Neuronal stem cell (in vitro differentiated cells): Measurements from ENCODE around the gene IMMP2L.

Experiments used
- DNase-seq: peaks from one replicate; pipeline ENCODE4 v3.0.0-alpha.2; 2013; ENCODE audit warnings: low spot score
- H2AFZ ChIP-seq: one replicate; pipeline ENCODE4 v1.6.1; 2013; ENCODE audit warnings: mild to moderate bottlenecking, low read length, inconsistent platforms
- H2AK5ac ChIP-seq: 2 replicates; pipeline ENCODE4 v1.6.1; 2013; ENCODE audit warnings: low read depth, mild to moderate bottlenecking, inconsistent platforms, low read length, moderate library complexity, mixed read lengths
- H2BK120ac ChIP-seq: 2 replicates; pipeline ENCODE4 v1.6.1; 2013; ENCODE audit warnings: low read depth, mild to moderate bottlenecking, inconsistent platforms, low read length, moderate library complexity, mixed read lengths
- H2BK12ac ChIP-seq: one replicate; pipeline ENCODE4 v1.6.1; 2013; ENCODE audit warnings: low read length, inconsistent platforms
- H2BK15ac ChIP-seq: 2 replicates; pipeline ENCODE4 v1.6.1; 2013; ENCODE audit warnings: mild to moderate bottlenecking, low read length, inconsistent platforms, mixed read lengths
- H2BK5ac ChIP-seq: one replicate; pipeline ENCODE4 v1.6.1; 2013; ENCODE audit warnings: inconsistent platforms, mild to moderate bottlenecking, low read length, moderate library complexity
- H3K14ac ChIP-seq: one replicate; pipeline ENCODE4 v1.6.1; 2013; ENCODE audit warnings: low read length, inconsistent platforms
- H3K18ac ChIP-seq: 2 replicates; pipeline ENCODE4 v1.6.1; 2013; ENCODE audit warnings: low read length, inconsistent platforms
- H3K23ac ChIP-seq: 2 replicates; pipeline ENCODE4 v1.6.1; 2013; ENCODE audit warnings: low read depth, mild to moderate bottlenecking, mixed read lengths, low read length, inconsistent platforms; ENCODE audit not compliant: poor library complexity
- H3K27ac ChIP-seq: replicated peaks from 3 replicates; pipeline ENCODE4 v1.5.1; 2013; ENCODE audit warnings: low read length, inconsistent platforms
- H3K27me3 ChIP-seq, 3 experiments: 2 replicates each; pipeline ENCODE4 v1.6.1; 2013; ENCODE audit warnings: low read length in 3 of 3, mild to moderate bottlenecking in 2 of 3, inconsistent platforms in 1 of 3, low read depth in 1 of 3, mixed read lengths in 1 of 3, moderate library complexity in 1 of 3; ENCODE audit not compliant: control insufficient read depth in 3 of 3, insufficient read depth in 3 of 3
- H3K36me3 ChIP-seq, 2 donors: replicated peaks in 1 of 2; 2 replicates each; pipeline ENCODE4 v1.6.1; 2013; ENCODE audit warnings: low read length in 2 of 2; ENCODE audit not compliant: control insufficient read depth in 2 of 2, insufficient read depth in 2 of 2
- H3K4ac ChIP-seq: 2 replicates; pipeline ENCODE4 v1.6.1; 2013; ENCODE audit warnings: inconsistent platforms, mild to moderate bottlenecking, low read length, moderate library complexity
- H3K4me1 ChIP-seq, 2 donors: 1 replicate in 1 of 2; 2 replicates in 1 of 2; pipeline ENCODE4 v1.6.1; 2013; ENCODE audit warnings: low read length in 2 of 2, low read depth in 1 of 2; ENCODE audit not compliant: control insufficient read depth in 2 of 2, insufficient read depth in 1 of 2
- H3K4me2 ChIP-seq: one replicate; pipeline ENCODE4 v1.6.1; 2013; ENCODE audit warnings: mild to moderate bottlenecking, low read length, inconsistent platforms; ENCODE audit not compliant: insufficient read depth, poor library complexity, severe bottlenecking
- H3K4me3 ChIP-seq, 2 donors: 2 replicates each; pipeline ENCODE4 v1.5.1; 2013; ENCODE audit warnings: low read length in 2 of 2, mild to moderate bottlenecking in 2 of 2, inconsistent platforms in 1 of 2, moderate library complexity in 1 of 2
- H3K79me1 ChIP-seq: one replicate; pipeline ENCODE4 v1.6.1; 2013; ENCODE audit warnings: low read depth, mild to moderate bottlenecking, inconsistent platforms, low read length, moderate library complexity
- H3K9ac ChIP-seq: one replicate; pipeline ENCODE4 v1.6.1; 2013; ENCODE audit warnings: mild to moderate bottlenecking, low read depth, low read length, inconsistent platforms; ENCODE audit not compliant: poor library complexity
- H3K9me3 ChIP-seq, 2 donors: replicated peaks in 1 of 2; 2 replicates each; pipeline versions ENCODE3 to v1.6.1; 2013; ENCODE audit warnings: low read length in 2 of 2, mild to moderate bottlenecking in 2 of 2, inconsistent platforms in 1 of 2, low read depth in 1 of 2, mixed read lengths in 1 of 2, moderate library complexity in 1 of 2; ENCODE audit not compliant: control insufficient read depth in 2 of 2, insufficient read depth in 1 of 2
- H4K8ac ChIP-seq: one replicate; pipeline ENCODE4 v1.6.1; 2013; ENCODE audit warnings: low read depth, mild to moderate bottlenecking, inconsistent platforms, low read length, moderate library complexity
- H4K91ac ChIP-seq: one replicate; pipeline ENCODE4 v1.6.1; 2013; ENCODE audit warnings: low read length, low read depth, mild to moderate bottlenecking, inconsistent platforms; ENCODE audit not compliant: poor library complexity
- WGBS, 2 donors: extraction: QIAGEN DNeasy Blood & Tissue Kit; methylation state at CpG; one replicate each; pipeline ENCODE4 v1.1.7; 2013; ENCODE audit warnings: missing lambda C conversion rate in 2 of 2, mixed read lengths in 1 of 2; ENCODE audit not compliant: insufficient read length in 2 of 2, insufficient replicate concordance in 1 of 2; ENCODE audit errors: extremely low coverage in 2 of 2; 5-methylcytosine and 5-hydroxymethylcytosine counted together

The IMMP2L gene

GRCh38 chr7:111029141-111029572 lies 533.1 kb downstream of the IMMP2L start:
- H3K23ac ChIP-seq: no peak overlapping the region
- no peak overlapping the region for H3K18ac ChIP-seq
- no peak overlapping the region for H3K27ac ChIP-seq
- no peak overlapping the region for H2BK12ac ChIP-seq
- H2BK15ac ChIP-seq: no peak overlapping the region
- H3K27me3 ChIP-seq: no peaks in the 10 kb centered on the region
- DNase-seq: no peak
- no peak overlapping the region for H2AK5ac ChIP-seq
- H3K4me3 ChIP-seq: no peak overlapping the region
- H3K9me3 ChIP-seq: no peaks in the 10 kb centered on the region
- H3K4me1 ChIP-seq: peaks cover 0 to 4% of the 10 kb centered on the region in 2 donors
- H2BK120ac ChIP-seq: no peak overlapping the region
- H3K9ac ChIP-seq: no peak overlapping the region
- no peaks in the 10 kb centered on the region for H3K36me3 ChIP-seq
- no peaks in the 10 kb centered on the region for H3K79me1 ChIP-seq
- H4K91ac ChIP-seq: no peak overlapping the region
- no peak overlapping the region for H3K4ac ChIP-seq
- no peak overlapping the region for H3K4me2 ChIP-seq
- H2BK5ac ChIP-seq: no peak overlapping the region
- no peak overlapping the region for H2AFZ ChIP-seq
- H3K14ac ChIP-seq: no peak overlapping the region
- no CpG with 5 or more reads among the region's 1 CpG for WGBS, 2 donors
- H4K8ac ChIP-seq: no peak overlapping the region

- no peak overlapping the region for H2AFZ ChIP-seq
- H2BK15ac ChIP-seq: no peak overlapping the region
- H2BK120ac ChIP-seq: no peak overlapping the region
- H4K8ac ChIP-seq: no peak overlapping the region
- H3K18ac ChIP-seq: no peak overlapping the region
- H3K36me3 ChIP-seq: no peaks in the 10 kb centered on the region
- no peak overlapping the region for H3K27ac ChIP-seq
- H3K9ac ChIP-seq: no peak overlapping the region
- no peaks in the 10 kb centered on the region for H3K27me3 ChIP-seq
- H3K4me2 ChIP-seq: no peak overlapping the region
- H3K79me1 ChIP-seq: no peaks in the 10 kb centered on the region
- no peak overlapping the region for H3K14ac ChIP-seq
- no peak overlapping the region for H4K91ac ChIP-seq
- no peak for DNase-seq
- no peak overlapping the region for H3K4ac ChIP-seq
- no peak overlapping the region for H2BK5ac ChIP-seq
- no peak overlapping the region for H2AK5ac ChIP-seq
- H3K23ac ChIP-seq: no peak overlapping the region
- no CpG with 5 or more reads among the region's 4 CpGs for WGBS, 2 donors
- no peak overlapping the region for H2BK12ac ChIP-seq
- H3K4me3 ChIP-seq: no peak overlapping the region
- no peaks in the 10 kb centered on the region for H3K9me3 ChIP-seq
- H3K4me1 ChIP-seq: peaks cover 0 to 4% of the 10 kb centered on the region in 2 donors
These were observed 534.9 kb downstream of the IMMP2L start for GRCh38 chr7:111027396-111027795.

GRCh38 chr7:111026806-111027205 lies 535.5 kb downstream of the IMMP2L start:
- no peak overlapping the region for H3K14ac ChIP-seq
- H4K8ac ChIP-seq: no peak overlapping the region
- no peak overlapping the region for H2BK120ac ChIP-seq
- H3K27me3 ChIP-seq: no peaks in the 10 kb centered on the region
- no peak overlapping the region for H3K4me3 ChIP-seq
- no peak overlapping the region for H2BK15ac ChIP-seq
- no peak overlapping the region for H2BK5ac ChIP-seq
- no peak overlapping the region for H2AFZ ChIP-seq
- no peaks in the 10 kb centered on the region for H3K36me3 ChIP-seq
- H3K9ac ChIP-seq: no peak overlapping the region
- H3K4me2 ChIP-seq: no peak overlapping the region
- no peak overlapping the region for H3K18ac ChIP-seq
- H3K23ac ChIP-seq: no peak overlapping the region
- H4K91ac ChIP-seq: no peak overlapping the region
- no peak for DNase-seq
- WGBS, 2 donors: no CpG with 5 or more reads among the region's 2 CpGs
- H3K4ac ChIP-seq: no peak overlapping the region
- no peak overlapping the region for H3K27ac ChIP-seq
- H3K4me1 ChIP-seq: peaks cover 0 to 4% of the 10 kb centered on the region in 2 donors
- H2BK12ac ChIP-seq: no peak overlapping the region
- H2AK5ac ChIP-seq: no peak overlapping the region
- H3K9me3 ChIP-seq: no peaks in the 10 kb centered on the region
- H3K79me1 ChIP-seq: no peaks in the 10 kb centered on the region

GRCh38 chr7:111026343-111026742 lies 535.9 kb downstream of the IMMP2L start:
- H2AK5ac ChIP-seq: no peak overlapping the region
- H2BK120ac ChIP-seq: no peak overlapping the region
- H3K23ac ChIP-seq: no peak overlapping the region
- no peaks in the 10 kb centered on the region for H3K27me3 ChIP-seq
- no peak overlapping the region for H2BK15ac ChIP-seq
- H2BK12ac ChIP-seq: no peak overlapping the region
- WGBS, 2 donors: no CpG with 5 or more reads among the region's 4 CpGs
- no peak overlapping the region for H3K14ac ChIP-seq
- no peak overlapping the region for H3K18ac ChIP-seq
- H3K9ac ChIP-seq: no peak overlapping the region
- H3K79me1 ChIP-seq: no peaks in the 10 kb centered on the region
- H3K27ac ChIP-seq: no peak overlapping the region
- H3K4me3 ChIP-seq: no peak overlapping the region
- H3K4me2 ChIP-seq: no peak overlapping the region
- H3K9me3 ChIP-seq: no peaks in the 10 kb centered on the region
- DNase-seq: no peak
- H2AFZ ChIP-seq: no peak overlapping the region
- no peak overlapping the region for H4K8ac ChIP-seq
- H3K4me1 ChIP-seq: peaks cover 0 to 4% of the 10 kb centered on the region in 2 donors
- no peak overlapping the region for H3K4ac ChIP-seq
- H4K91ac ChIP-seq: no peak overlapping the region
- no peak overlapping the region for H2BK5ac ChIP-seq
- no peaks in the 10 kb centered on the region for H3K36me3 ChIP-seq
